AG20443 (cell line): Measurements from ENCODE around the gene RNF149.

ENCODE experiments used
- DNase-seq: peaks from one replicate; pipeline ENCODE4 v3.0.0; 2012; ENCODE audit warnings: low spot score, mixed read lengths

The RNF149 gene

GRCh38 chr2:101295895-101296294 lies 12.6 kb downstream of the RNF149 start:
- DNase-seq = no peak

GRCh38 chr2:101294861-101295260 lies 13.6 kb downstream of the RNF149 start:
- no peak for DNase-seq

- DNase-seq = no peak
Measured at GRCh38 chr2:101293544-101293943, 15.0 kb downstream of the RNF149 start.

- no peak for DNase-seq
Measured at GRCh38 chr2:101291973-101292372, 16.5 kb downstream of the RNF149 start.

- no peak for DNase-seq
Measured at GRCh38 chr2:101290711-101291110, 17.8 kb downstream of the RNF149 start.

- DNase-seq = no peak
Measured at GRCh38 chr2:101287303-101287702, 21.2 kb downstream of the RNF149 start.

GRCh38 chr2:101286684-101287083 lies 21.8 kb downstream of the RNF149 start:
- no peak for DNase-seq

- DNase-seq = no peak
Measured at GRCh38 chr2:101282980-101283379, 25.5 kb downstream of the RNF149 start.

GRCh38 chr2:101281482-101281881 lies 27.0 kb downstream of the RNF149 start:
- no peak for DNase-seq

GRCh38 chr2:101278925-101279324 lies 29.6 kb downstream of the RNF149 start:
- no peak for DNase-seq

- no peak for DNase-seq
Measured at GRCh38 chr2:101277111-101277510, 31.4 kb downstream of the RNF149 start.

GRCh38 chr2:101274142-101274541 lies 34.4 kb downstream of the RNF149 start:
- DNase-seq = no peak

- no peak for DNase-seq
Measured at GRCh38 chr2:101273056-101273455, 35.4 kb downstream of the RNF149 start.

GRCh38 chr2:101272045-101272784 lies 36.3 kb downstream of the RNF149 start:
- no peak for DNase-seq

GRCh38 chr2:101270700-101271259 lies 37.7 kb downstream of the RNF149 start:
- no peak for DNase-seq

- no peak for DNase-seq
Measured at GRCh38 chr2:101267671-101268656, 40.5 kb downstream of the RNF149 start.

GRCh38 chr2:101265893-101266499 lies 42.5 kb downstream of the RNF149 start:
- no peak for DNase-seq

GRCh38 chr2:101264360-101264939 lies 44.1 kb downstream of the RNF149 start:
- DNase-seq = no peak

- no peak for DNase-seq
Measured at GRCh38 chr2:101263377-101263800, 45.1 kb downstream of the RNF149 start.

GRCh38 chr2:101262142-101262541 lies 46.4 kb downstream of the RNF149 start:
- no peak for DNase-seq

GRCh38 chr2:101258804-101259203 lies 49.7 kb downstream of the RNF149 start:
- DNase-seq = no peak

- no peak for DNase-seq
Measured at GRCh38 chr2:101256316-101256715, 52.2 kb downstream of the RNF149 start.
